ENCODE data around the gene CAMTA1. TPM values are rescaled to one million over a fixed set of nuclear protein-coding genes. Genes with fewer than 3 reads are reported as not detected.
"Not testable (repeated sequence)": the region's sequence is repeated elsewhere in the genome, so short reads cannot be mapped to it uniquely, and the experiment has no call there.

The CAMTA1 gene
- total RNA-seq, 1 donor from 2014 or later: 77.6 TPM

- Histone ChIP-seq H4K20me1 (ENCODE audit: insufficient read depth, low read length) (no peaks in the 10 kb centered on the region), H3K27me3 (ENCODE audit: insufficient read depth, low read length) (no peaks in the 10 kb centered on the region), H2AFZ (ENCODE audit: low read depth, low read length) (no peak overlapping the region), H3K36me3 (ENCODE audit: insufficient read depth, low read length) (no peaks in the 10 kb centered on the region), H3K9me3 (ENCODE audit: insufficient read depth, low read depth, low read length) (no peaks in the 10 kb centered on the region), H3K4me3 (ENCODE audit: insufficient read depth, low read depth, low read length) (no peak overlapping the region), H3K27ac (ENCODE audit: low read depth, low read length) (no peak overlapping the region), H3K9ac (ENCODE audit: low read length) (no peak overlapping the region), H3K79me2 (ENCODE audit: insufficient read depth, low read length) (no peaks in the 10 kb centered on the region), H3K4me2 (ENCODE audit: low read length) (no peak overlapping the region), H3K4me1 (ENCODE audit: insufficient read depth, low read length) (no peaks in the 10 kb centered on the region)
- no peaks in the 10 kb centered on the region for H3K36me3 Mint-ChIP-seq (ENCODE audit: low read depth, unreplicated experiment)
- no peak overlapping the region for H3K27ac Mint-ChIP-seq (ENCODE audit: unreplicated experiment)
- TF ChIP-seq EZH2 (IDR thresholded peaks at IDR 0.05; ENCODE audit: insufficient read depth, low read length) (no peak), CTCF (IDR thresholded peaks at IDR 0.05; ENCODE audit: insufficient read depth, low read depth, low read length) (no peak)
- no peak overlapping the region for H3K4me3 Mint-ChIP-seq (ENCODE audit: unreplicated experiment)
- H3K27me3 Mint-ChIP-seq (ENCODE audit: low read depth, unreplicated experiment): peaks cover 21% of the 10 kb centered on the region
- H3K9me3 Mint-ChIP-seq (ENCODE audit: unreplicated experiment): peaks cover 1% of the 10 kb centered on the region
- FAIRE-seq: no peak
- no peak for DNase-seq (ENCODE audit: low read depth)
- no peaks in the 10 kb centered on the region for H3K4me1 Mint-ChIP-seq (ENCODE audit: low read depth, unreplicated experiment)
Measured at GRCh38 chr1:7152655-7153054, 367.4 kb downstream of the CAMTA1 start.

- Histone ChIP-seq H3K4me3 (ENCODE audit: insufficient read depth, low read depth, low read length) (no peak overlapping the region), H3K27me3 (ENCODE audit: insufficient read depth, low read length) (no peaks in the 10 kb centered on the region), H3K4me2 (ENCODE audit: low read length) (no peak overlapping the region), H3K9me3 (ENCODE audit: insufficient read depth, low read depth, low read length) (no peaks in the 10 kb centered on the region), H3K79me2 (ENCODE audit: insufficient read depth, low read length) (no peaks in the 10 kb centered on the region), H2AFZ (ENCODE audit: low read depth, low read length) (no peak overlapping the region), H3K36me3 (ENCODE audit: insufficient read depth, low read length) (no peaks in the 10 kb centered on the region), H3K9ac (ENCODE audit: low read length) (no peak overlapping the region), H3K4me1 (ENCODE audit: insufficient read depth, low read length) (no peaks in the 10 kb centered on the region), H4K20me1 (ENCODE audit: insufficient read depth, low read length) (no peaks in the 10 kb centered on the region), H3K27ac (ENCODE audit: low read depth, low read length) (no peak overlapping the region)
- Mint-ChIP-seq H3K36me3 (ENCODE audit: low read depth, unreplicated experiment) (no peaks in the 10 kb centered on the region), H3K27me3 (ENCODE audit: low read depth, unreplicated experiment) (peaks cover 21% of the 10 kb centered on the region), H3K4me3 (ENCODE audit: unreplicated experiment) (no peak overlapping the region), H3K27ac (ENCODE audit: unreplicated experiment) (no peak overlapping the region), H3K9me3 (ENCODE audit: unreplicated experiment) (peaks cover 2% of the 10 kb centered on the region), H3K4me1 (ENCODE audit: low read depth, unreplicated experiment) (no peaks in the 10 kb centered on the region)
- no peak for DNase-seq (ENCODE audit: low read depth)
- no peak for FAIRE-seq
- TF ChIP-seq CTCF (IDR thresholded peaks at IDR 0.05; ENCODE audit: insufficient read depth, low read depth, low read length): no peak
- no peak for TF ChIP-seq EZH2 (IDR thresholded peaks at IDR 0.05; ENCODE audit: insufficient read depth, low read length)
Measured at GRCh38 chr1:7153464-7153863, 368.2 kb downstream of the CAMTA1 start.

GRCh38 chr1:7159116-7159781, 374.0 kb downstream of the CAMTA1 start:
- Mint-ChIP-seq H3K4me1 (ENCODE audit: low read depth, unreplicated experiment) (peaks cover 2% of the 10 kb centered on the region), H3K9me3 (ENCODE audit: unreplicated experiment) (peaks cover 20% of the 10 kb centered on the region), H3K27me3 (ENCODE audit: low read depth, unreplicated experiment) (peaks cover 26% of the 10 kb centered on the region), H3K27ac (ENCODE audit: unreplicated experiment) (no peak overlapping the region), H3K36me3 (ENCODE audit: low read depth, unreplicated experiment) (no peaks in the 10 kb centered on the region), H3K4me3 (ENCODE audit: unreplicated experiment) (no peak overlapping the region)
- Histone ChIP-seq H3K27ac (ENCODE audit: low read depth, low read length) (no peak overlapping the region), H4K20me1 (ENCODE audit: insufficient read depth, low read length) (no peaks in the 10 kb centered on the region), H3K36me3 (ENCODE audit: insufficient read depth, low read length) (no peaks in the 10 kb centered on the region), H3K4me1 (ENCODE audit: insufficient read depth, low read length) (no peaks in the 10 kb centered on the region), H3K27me3 (ENCODE audit: insufficient read depth, low read length) (no peaks in the 10 kb centered on the region), H3K4me2 (ENCODE audit: low read length) (no peak overlapping the region), H2AFZ (ENCODE audit: low read depth, low read length) (no peak overlapping the region), H3K9me3 (ENCODE audit: insufficient read depth, low read depth, low read length) (no peaks in the 10 kb centered on the region), H3K79me2 (ENCODE audit: insufficient read depth, low read length) (no peaks in the 10 kb centered on the region), H3K9ac (ENCODE audit: low read length) (no peak overlapping the region), H3K4me3 (ENCODE audit: insufficient read depth, low read depth, low read length) (no peak overlapping the region)
- no peak for FAIRE-seq
- no peak for DNase-seq (ENCODE audit: low read depth)
- TF ChIP-seq CTCF (IDR thresholded peaks at IDR 0.05; ENCODE audit: insufficient read depth, low read depth, low read length): no peak
- no peak for TF ChIP-seq EZH2 (IDR thresholded peaks at IDR 0.05; ENCODE audit: insufficient read depth, low read length)

- not testable (repeated sequence) for H3K9ac ChIP-seq (ENCODE audit: low read length); H3K4me1 ChIP-seq (ENCODE audit: insufficient read depth, low read length); DNase-seq (ENCODE audit: low read depth); H3K27me3 ChIP-seq (ENCODE audit: insufficient read depth, low read length); H3K27ac Mint-ChIP-seq (ENCODE audit: unreplicated experiment); H3K4me2 ChIP-seq (ENCODE audit: low read length); H3K4me1 Mint-ChIP-seq (ENCODE audit: low read depth, unreplicated experiment); H3K36me3 ChIP-seq (ENCODE audit: insufficient read depth, low read length); H3K4me3 Mint-ChIP-seq (ENCODE audit: unreplicated experiment); H2AFZ ChIP-seq (ENCODE audit: low read depth, low read length); H3K9me3 ChIP-seq (ENCODE audit: insufficient read depth, low read depth, low read length); H3K4me3 ChIP-seq (ENCODE audit: insufficient read depth, low read depth, low read length); H3K27ac ChIP-seq (ENCODE audit: low read depth, low read length); FAIRE-seq; H3K36me3 Mint-ChIP-seq (ENCODE audit: low read depth, unreplicated experiment); H3K79me2 ChIP-seq (ENCODE audit: insufficient read depth, low read length); H3K9me3 Mint-ChIP-seq (ENCODE audit: unreplicated experiment); H4K20me1 ChIP-seq (ENCODE audit: insufficient read depth, low read length)
- peaks cover 18% of the 10 kb centered on the region for H3K27me3 Mint-ChIP-seq (ENCODE audit: low read depth, unreplicated experiment)
Measured at GRCh38 chr1:7168554-7168953, 383.3 kb downstream of the CAMTA1 start.

Data from astrocyte (in vitro differentiated cells and primary cell).